ENCODE results near the gene HS3ST3A1. TPM values are rescaled to one million over a fixed set of nuclear protein-coding genes. Genes with fewer than 3 reads are reported as not detected.

Gene HS3ST3A1
- total RNA-seq, 2 experiments from 2014 or later = 0.22 to 1.2 TPM

DNA sequence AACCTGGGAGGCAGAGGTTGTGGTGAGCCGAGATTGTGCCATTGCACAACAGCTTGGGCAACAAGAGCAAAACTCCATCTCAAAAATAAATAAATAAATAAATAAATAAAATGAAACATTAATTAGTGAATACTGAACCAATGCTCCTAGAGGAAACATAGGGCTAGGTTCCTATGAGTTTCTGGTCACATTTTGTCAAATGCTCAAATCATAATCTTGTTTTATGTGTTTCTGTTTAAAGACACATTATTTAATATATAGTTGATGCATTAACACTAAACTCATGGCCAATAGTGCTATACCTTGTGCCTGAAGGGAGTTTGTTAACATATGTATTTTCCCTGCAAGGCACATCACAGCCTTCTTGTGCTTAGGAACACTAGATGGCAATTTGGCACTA lies 66.8 kb downstream of the HS3ST3A1 start:
- Histone ChIP-seq H3K36me3 (ENCODE audit: insufficient read depth, low read length) (no peaks in the 10 kb centered on the region), H3K9me3 (ENCODE audit: control insufficient read depth in 1 of 2, insufficient read depth in 1 of 2, low read length in 2 of 2) (peaks cover 0 to 7% of the 10 kb centered on the region in 2 experiments), H3K4me1 (ENCODE audit: insufficient read depth, low read length) (no peaks in the 10 kb centered on the region), H3K27me3 (ENCODE audit: control insufficient read depth in 1 of 2, insufficient read depth in 2 of 2, low read length in 2 of 2) (peaks cover 0 to 15% of the 10 kb centered on the region in 2 experiments), H3K4me3 (ENCODE audit: low read length) (no peak overlapping the region), H3K27ac (ENCODE audit: low read depth in 1 of 2, low read length in 2 of 2) (no peak overlapping the region)
- Mint-ChIP-seq H3K4me3 (no peak overlapping the region), H3K9me3 (peaks cover 7% of the 10 kb centered on the region), H3K4me1 (ENCODE audit: low read depth) (no peaks in the 10 kb centered on the region), H3K27me3 (peaks cover 15% of the 10 kb centered on the region), H3K36me3 (ENCODE audit: low read depth) (no peaks in the 10 kb centered on the region), H3K27ac (no peak overlapping the region)
- CTCF ChIA-PET = no interaction called here
- POLR2A ChIA-PET = no interaction called here
- ATAC-seq (ENCODE audit: poor library complexity) (no peak), DNase-seq (no peak)
- intact Hi-C loops (cut with DNase I, micrococcal nuclease) = no loop called here
- TF ChIP-seq, protein P1, sequence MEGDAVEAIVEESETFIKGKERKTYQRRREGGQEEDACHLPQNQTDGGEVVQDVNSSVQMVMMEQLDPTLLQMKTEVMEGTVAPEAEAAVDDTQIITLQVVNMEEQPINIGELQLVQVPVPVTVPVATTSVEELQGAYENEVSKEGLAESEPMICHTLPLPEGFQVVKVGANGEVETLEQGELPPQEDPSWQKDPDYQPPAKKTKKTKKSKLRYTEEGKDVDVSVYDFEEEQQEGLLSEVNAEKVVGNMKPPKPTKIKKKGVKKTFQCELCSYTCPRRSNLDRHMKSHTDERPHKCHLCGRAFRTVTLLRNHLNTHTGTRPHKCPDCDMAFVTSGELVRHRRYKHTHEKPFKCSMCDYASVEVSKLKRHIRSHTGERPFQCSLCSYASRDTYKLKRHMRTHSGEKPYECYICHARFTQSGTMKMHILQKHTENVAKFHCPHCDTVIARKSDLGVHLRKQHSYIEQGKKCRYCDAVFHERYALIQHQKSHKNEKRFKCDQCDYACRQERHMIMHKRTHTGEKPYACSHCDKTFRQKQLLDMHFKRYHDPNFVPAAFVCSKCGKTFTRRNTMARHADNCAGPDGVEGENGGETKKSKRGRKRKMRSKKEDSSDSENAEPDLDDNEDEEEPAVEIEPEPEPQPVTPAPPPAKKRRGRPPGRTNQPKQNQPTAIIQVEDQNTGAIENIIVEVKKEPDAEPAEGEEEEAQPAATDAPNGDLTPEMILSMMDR (IDR thresholded peaks at IDR 0.05) = no peak

DNA sequence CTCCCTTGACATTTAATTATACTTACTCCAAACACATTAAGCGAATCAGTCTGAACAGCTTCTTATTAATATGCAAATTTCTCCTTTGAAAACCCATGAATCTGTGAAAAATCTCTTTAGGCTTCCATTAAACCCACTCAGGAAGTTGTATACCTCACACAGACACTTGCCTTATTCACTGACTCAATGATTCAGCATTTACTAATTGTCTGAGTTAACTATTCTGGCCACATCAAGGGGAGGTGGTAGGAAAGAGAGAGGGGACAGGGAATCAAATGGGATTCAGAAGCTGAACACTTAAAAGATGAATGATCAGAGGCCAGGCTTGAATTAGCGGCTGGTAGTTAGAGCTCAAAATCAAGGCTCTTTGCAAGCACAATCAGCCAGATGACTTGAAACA lies 70.0 kb downstream of the HS3ST3A1 start:
- TF ChIP-seq, protein P1 (IDR thresholded peaks at IDR 0.05) = no peak
- Histone ChIP-seq H3K27ac (ENCODE audit: low read depth in 1 of 2, low read length in 2 of 2) (no peak overlapping the region), H3K36me3 (ENCODE audit: insufficient read depth, low read length) (no peaks in the 10 kb centered on the region), H3K4me3 (ENCODE audit: low read length) (no peak overlapping the region), H3K9me3 (ENCODE audit: control insufficient read depth in 1 of 2, insufficient read depth in 1 of 2, low read length in 2 of 2) (peaks cover 0 to 7% of the 10 kb centered on the region in 2 experiments), H3K4me1 (ENCODE audit: insufficient read depth, low read length) (no peaks in the 10 kb centered on the region), H3K27me3 (ENCODE audit: control insufficient read depth in 1 of 2, insufficient read depth in 2 of 2, low read length in 2 of 2) (peaks cover 3 to 19% of the 10 kb centered on the region in 2 experiments)
- DNase-seq = no peak
- no peaks in the 10 kb centered on the region for H3K36me3 Mint-ChIP-seq (ENCODE audit: low read depth)
- H3K4me1 Mint-ChIP-seq (ENCODE audit: low read depth) = no peaks in the 10 kb centered on the region
- no peak for ATAC-seq (ENCODE audit: poor library complexity)
- ChIA-PET POLR2A (no interaction called here), CTCF (no interaction called here)
- no peak overlapping the region for H3K4me3 Mint-ChIP-seq
- intact Hi-C loops (cut with DNase I, micrococcal nuclease) = no loop called here
- H3K9me3 Mint-ChIP-seq = peaks cover 7% of the 10 kb centered on the region
- peaks cover 29% of the 10 kb centered on the region for H3K27me3 Mint-ChIP-seq
- H3K27ac Mint-ChIP-seq = no peak overlapping the region

GRCh38 chr17:13525876-13526275 lies 75.9 kb downstream of the HS3ST3A1 start:
- Mint-ChIP-seq H3K4me1 (ENCODE audit: low read depth) (no peaks in the 10 kb centered on the region), H3K27ac (no peak overlapping the region), H3K4me3 (no peak overlapping the region), H3K9me3 (no peaks in the 10 kb centered on the region), H3K27me3 (peaks cover 23% of the 10 kb centered on the region), H3K36me3 (ENCODE audit: low read depth) (no peaks in the 10 kb centered on the region)
- DNase-seq (no peak), ATAC-seq (ENCODE audit: poor library complexity) (no peak)
- Histone ChIP-seq H3K4me3 (ENCODE audit: low read length) (no peak overlapping the region), H3K27me3 (ENCODE audit: control insufficient read depth in 1 of 2, insufficient read depth in 2 of 2, low read length in 2 of 2) (peaks cover 6% of the 10 kb centered on the region in 2 experiments), H3K4me1 (ENCODE audit: insufficient read depth, low read length) (no peaks in the 10 kb centered on the region), H3K36me3 (ENCODE audit: insufficient read depth, low read length) (no peaks in the 10 kb centered on the region), H3K27ac (ENCODE audit: low read depth in 1 of 2, low read length in 2 of 2) (no peak overlapping the region), H3K9me3 (ENCODE audit: control insufficient read depth in 1 of 2, insufficient read depth in 1 of 2, low read length in 2 of 2) (no peaks in the 10 kb centered on the region)
- POLR2A ChIA-PET = no interaction called here
- intact Hi-C loops (cut with DNase I, micrococcal nuclease) = no loop called here
- CTCF ChIA-PET = no interaction called here
- TF ChIP-seq, protein P1 (IDR thresholded peaks at IDR 0.05) = no peak
